ENCODE measurements around the gene FILIP1L. TPM values are rescaled to one million over a fixed set of nuclear protein-coding genes. Genes with fewer than 3 reads are reported as not detected.

The FILIP1L gene
- total RNA-seq, 2 donors from 2014 or later = 77.0 to 86.6 TPM

Small RNAs within 50 kb of the gene (microRNA-seq; reads per million reads assigned to microRNA genes)
- gene MIR3921 = 0 to 0.27 reads per million in 2 donors

Other genes starting within 250 kb of the FILIP1L start
- 10 to 100 TPM; 30.6 to 32.5 TPM for gene TBC1D23, start 146.5 kb upstream of the FILIP1L start, total RNA-seq
- 10 to 100 TPM; 33.7 to 37.9 TPM for gene NIT2, start 220.3 kb upstream of the FILIP1L start, total RNA-seq

All from left cardiac atrium (tissue), 2 donors.